Limb (tissue), 2 donors: ENCODE data around the gene BTBD19.
A peak's percentile ranks its signal among the peaks of the same experiment; 100 is the strongest.
"Not testable (repeated sequence)": the region's sequence is repeated elsewhere in the genome, so short reads cannot be mapped to it uniquely, and the experiment has no call there.

ENCODE experiments used
- DNase-seq, 2 donors: peaks; one replicate each; pipeline ENCODE4 v3.0.0-alpha.2; 2016; ENCODE audit errors: extremely low spot score in 2 of 2

The BTBD19 gene

GRCh38 chr1:44828003-44828651 is 19.8 kb downstream of the BTBD19 start:
- no peak for DNase-seq

DNA sequence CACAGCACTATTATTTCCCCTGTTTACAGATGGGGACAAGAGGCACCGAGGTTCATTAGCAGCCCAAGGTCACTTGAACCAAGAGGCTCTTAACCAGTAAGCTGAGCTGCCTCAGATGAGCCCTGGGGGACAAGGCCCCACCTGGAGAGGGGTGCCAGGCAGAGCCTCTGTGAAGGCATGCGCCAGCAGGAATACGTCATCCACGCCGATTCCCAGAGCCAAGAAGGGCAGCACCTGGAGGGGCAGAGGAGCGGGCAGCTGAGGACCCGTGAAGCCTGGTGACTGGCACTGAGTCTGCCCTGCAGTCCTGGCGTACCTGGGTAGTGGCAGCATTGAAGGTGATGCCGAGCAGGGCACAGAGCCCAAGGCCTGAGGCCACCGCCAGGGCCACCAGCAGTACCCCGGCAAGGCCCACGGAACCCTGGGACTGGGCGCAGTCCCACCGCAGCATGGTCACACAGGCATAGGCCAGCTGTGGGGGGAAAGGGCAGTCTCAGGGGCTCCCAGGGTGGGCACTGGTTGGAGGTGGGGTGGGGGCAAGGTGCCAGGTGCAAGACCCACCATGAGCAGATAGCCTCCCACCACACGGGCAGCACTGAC is 20.6 kb downstream of the BTBD19 start:
- no peak for DNase-seq

DNA sequence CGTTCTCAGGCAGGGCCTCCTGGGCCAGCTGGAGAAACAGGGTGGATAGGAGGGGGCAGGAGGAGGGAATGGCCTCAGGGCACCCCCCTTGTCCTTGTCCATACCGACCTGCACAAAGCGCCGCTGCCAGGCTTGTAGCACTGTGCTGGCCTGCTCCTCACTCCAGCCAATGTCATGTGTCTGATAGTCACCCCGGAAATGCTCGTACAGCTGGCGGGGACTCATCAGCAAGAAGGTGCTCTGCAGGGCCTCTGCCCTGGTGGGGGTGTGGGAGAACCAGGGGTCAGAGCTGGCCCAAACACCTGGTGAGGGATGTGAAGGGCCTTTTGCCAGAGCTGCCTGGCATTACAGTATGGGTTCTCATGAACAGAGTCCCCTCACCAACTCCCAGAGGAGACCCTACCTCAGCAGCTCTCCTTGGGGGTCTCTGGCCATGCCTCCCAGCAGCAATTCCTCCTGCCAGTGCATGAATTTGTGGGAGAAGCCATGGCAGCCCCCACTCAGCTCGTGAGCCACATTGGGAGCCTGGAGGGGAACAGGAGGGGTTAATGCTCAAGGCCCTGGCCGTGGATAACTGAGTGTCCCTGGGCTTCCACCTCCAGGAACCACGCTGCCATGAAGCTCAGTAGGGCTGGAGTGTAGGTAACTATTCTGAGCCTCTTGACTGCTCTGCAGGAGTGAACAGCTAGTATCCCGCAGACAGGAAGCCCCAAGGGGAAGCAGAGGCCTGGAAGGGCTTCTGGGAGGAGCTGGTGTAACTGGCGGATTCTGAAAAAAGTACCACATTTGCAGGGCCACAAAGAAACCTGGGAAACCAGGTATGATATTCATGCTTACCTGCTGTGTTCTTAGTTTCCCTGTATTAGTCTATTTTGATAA is 21.4 kb downstream of the BTBD19 start:
- DNase-seq = no peak

- DNase-seq = no peak
Observed at GRCh38 chr1:44830900-44831304, 22.6 kb downstream of the BTBD19 start.

DNA sequence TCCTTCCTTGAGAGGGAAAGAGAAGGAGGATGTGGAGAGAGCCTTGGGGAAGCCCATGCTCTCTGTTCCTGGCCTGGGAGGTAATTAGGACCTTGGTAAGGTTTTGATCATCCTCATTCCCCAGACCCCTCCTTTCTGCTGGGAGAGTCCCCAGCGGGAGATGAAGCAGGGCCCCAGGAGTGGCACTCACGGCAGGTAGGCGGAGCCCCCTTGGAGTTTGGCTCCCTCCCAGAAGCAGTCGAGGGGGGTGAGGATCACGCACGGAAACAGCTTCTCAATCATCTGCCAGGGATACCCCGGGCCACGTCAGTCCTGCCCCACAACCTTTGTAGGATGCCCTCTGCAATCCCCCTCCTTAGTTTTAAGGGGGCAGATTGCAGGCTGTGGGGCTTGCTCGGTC is 23.2 kb downstream of the BTBD19 start:
- no peak for DNase-seq

- no peak for DNase-seq
Observed at GRCh38 chr1:44832056-44832705, 23.9 kb downstream of the BTBD19 start.

GRCh38 chr1:44834328-44834727 is 26.0 kb downstream of the BTBD19 start:
- no peak for DNase-seq

- DNase-seq = peak; percentile 71 to 91
Observed at GRCh38 chr1:44835738-44836675, 27.7 kb downstream of the BTBD19 start.

DNA sequence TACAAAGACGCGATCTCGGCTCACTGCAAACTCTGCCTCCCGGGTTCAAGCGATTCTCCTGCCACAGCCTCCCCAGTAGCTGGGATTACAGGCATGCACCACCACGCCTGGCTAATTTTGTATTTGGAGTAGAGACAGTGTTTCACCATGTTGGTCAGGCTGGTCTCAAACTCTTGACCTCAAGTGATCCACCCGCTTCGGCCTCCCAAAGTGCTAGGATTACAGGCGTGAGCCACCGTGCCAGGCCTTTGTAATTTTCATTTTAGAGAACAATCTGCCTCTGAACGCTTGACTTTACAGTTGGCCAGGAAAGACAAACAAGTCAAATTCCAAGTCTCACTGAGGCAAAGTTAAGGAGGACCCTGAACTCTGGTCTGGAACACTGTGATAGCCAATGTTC is 30.0 kb downstream of the BTBD19 start:
- not testable (repeated sequence) for DNase-seq

DNA sequence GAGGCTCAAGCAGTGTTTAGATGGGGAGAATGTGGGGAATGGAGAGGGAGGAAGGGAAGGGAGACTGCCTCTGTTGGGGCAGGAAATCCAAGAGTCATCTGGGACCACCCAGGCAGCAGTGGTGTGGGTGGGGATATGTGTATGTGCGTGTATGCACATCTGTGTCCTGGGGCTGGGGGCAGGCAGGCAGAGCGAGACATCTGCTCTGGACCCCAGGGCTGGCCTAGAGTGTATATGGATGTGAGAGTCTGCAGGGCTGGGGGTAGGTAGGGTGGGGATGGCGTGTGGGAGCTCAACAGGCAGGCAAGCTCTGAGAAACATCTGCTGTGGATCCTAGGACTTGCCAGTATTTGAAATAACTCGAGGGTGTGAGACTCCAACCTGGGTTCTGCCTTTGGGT is 31.3 kb downstream of the BTBD19 start:
- peak in 1 of 2 donors; percentile 42 for DNase-seq

- no peak for DNase-seq
Observed at GRCh38 chr1:44842486-44842861, 34.2 kb downstream of the BTBD19 start.

- peak; percentile 77 to 91 for DNase-seq
Observed at GRCh38 chr1:44842862-44843655, 34.7 kb downstream of the BTBD19 start, which contains the start of gene PTCH2. Gene PTCH2, minus strand, starts transcription at chr1:44843253. Its CDS starts 321 bp downstream, at chr1:44842932.

- no peak for DNase-seq
Observed at GRCh38 chr1:44846985-44847384, 38.7 kb downstream of the BTBD19 start.

- no peak for DNase-seq
Observed at GRCh38 chr1:44847845-44848244, 39.5 kb downstream of the BTBD19 start.

DNA sequence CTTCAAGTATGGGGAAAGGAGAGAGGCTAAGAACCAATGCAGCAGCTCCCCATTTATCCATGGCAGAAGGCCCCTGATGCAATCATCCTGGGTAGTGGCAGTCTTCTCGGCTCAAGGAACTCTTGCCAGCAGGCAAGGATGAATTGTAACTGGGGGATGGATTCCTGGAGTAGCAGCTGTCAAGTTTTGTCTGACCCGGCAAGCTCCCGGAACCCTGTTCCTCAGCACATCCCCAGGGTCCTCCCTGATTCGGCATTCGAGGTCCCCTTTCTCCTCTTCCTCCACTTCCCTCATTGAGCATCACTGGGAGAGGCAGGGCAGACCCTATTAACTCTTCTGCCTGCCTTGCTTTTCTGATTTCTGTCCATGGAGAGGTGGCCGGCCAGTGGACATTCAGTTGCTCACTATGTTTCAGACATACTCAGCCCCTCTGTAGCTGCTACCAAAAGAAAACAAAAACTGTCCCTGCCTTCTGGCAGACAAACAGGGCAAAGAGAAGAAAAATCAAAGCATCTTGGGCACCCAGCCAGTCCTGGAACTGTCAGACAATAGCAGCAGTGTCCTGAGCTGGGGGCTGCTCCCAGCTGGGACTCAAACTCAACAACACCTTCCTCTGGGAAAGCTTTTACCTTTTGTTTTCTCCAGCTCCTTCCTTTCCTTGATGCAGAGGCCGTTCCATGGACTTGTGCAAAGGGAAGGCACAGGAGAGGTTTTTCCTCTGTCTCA is 40.3 kb downstream of the BTBD19 start:
- peak in 1 of 2 donors; percentile 42 for DNase-seq

DNA sequence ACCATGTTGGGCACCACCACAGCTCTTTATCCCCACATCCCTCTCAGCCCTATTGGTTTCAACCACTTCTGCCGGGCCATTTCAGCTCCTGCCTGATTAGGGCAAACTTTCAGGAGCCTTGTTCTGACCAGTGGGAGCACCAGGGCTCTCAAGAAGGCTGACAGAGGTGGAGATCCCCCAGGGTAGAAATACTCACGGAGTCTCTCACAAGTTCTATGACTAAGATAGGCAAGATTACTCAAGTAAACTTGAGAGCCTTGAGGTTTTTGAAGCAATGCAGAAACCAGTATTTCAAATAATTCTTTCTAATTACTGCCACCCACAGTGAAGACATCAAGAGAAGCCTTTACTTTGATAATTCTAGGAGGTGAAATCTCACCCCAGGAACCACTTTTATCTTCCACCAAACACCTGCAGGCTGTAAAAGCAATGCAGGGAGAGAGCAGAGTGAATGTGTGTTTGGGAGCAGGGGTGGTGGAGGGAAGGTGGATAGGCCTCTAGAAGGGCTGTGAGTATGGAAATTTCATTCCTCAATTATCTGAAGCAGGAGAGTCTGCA is 41.3 kb downstream of the BTBD19 start:
- DNase-seq = no peak

GRCh38 chr1:44851308-44851707 is 43.0 kb downstream of the BTBD19 start:
- DNase-seq = no peak

DNA sequence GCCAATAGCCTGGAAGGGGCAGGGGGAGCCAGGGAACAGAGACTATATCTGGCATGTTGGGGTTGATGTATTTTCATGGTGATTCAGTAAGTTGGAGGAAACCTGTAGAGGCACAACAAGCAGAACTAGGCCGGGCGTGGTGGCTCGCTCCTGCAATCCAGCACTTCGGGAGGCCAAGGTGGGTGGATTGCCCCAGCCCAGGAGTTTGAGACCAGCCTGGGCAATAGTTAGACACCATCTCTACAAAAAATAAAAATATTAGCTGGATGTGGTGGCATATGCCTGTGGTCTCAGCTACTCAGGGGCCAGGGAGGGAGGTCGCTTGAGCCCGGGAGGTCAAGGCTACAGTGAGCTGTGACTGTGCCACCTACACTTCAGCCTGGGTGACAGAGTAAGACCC is 44.9 kb downstream of the BTBD19 start:
- DNase-seq = no peak

- no peak for DNase-seq
Observed at GRCh38 chr1:44854970-44855369, 46.6 kb downstream of the BTBD19 start.
